ENCODE measurements around the gene TOLLIP.
"Not testable (repeated sequence)": the region's sequence is repeated elsewhere in the genome, so short reads cannot be mapped to it uniquely, and the experiment has no call there.

TOLLIP gene

DNA sequence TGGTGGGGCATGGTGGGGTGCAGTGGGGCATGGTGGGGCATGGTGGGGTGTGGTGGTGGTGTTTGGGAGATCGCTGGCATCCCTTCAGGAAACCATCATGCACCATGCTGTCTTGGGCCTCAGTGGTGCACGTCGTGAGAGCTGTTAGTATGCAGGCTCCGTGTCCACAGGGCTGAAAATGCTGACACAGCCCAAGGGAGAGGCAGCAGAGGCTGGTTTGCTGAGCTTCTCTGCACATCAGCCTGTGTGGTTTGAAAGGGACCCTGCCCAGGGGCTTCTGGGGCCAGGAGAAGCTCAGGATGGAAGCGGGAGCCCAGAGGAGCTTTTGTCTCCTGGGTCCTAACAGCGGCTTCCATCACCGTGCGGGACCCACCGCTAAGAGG, 56.3 kb downstream of the TOLLIP start:
- no peak for DNase-seq (ENCODE audit: low read depth)
- no peak overlapping the region for H3K4me3 ChIP-seq (ENCODE audit: low read depth, low read length)
- TF ChIP-seq, protein P1, sequence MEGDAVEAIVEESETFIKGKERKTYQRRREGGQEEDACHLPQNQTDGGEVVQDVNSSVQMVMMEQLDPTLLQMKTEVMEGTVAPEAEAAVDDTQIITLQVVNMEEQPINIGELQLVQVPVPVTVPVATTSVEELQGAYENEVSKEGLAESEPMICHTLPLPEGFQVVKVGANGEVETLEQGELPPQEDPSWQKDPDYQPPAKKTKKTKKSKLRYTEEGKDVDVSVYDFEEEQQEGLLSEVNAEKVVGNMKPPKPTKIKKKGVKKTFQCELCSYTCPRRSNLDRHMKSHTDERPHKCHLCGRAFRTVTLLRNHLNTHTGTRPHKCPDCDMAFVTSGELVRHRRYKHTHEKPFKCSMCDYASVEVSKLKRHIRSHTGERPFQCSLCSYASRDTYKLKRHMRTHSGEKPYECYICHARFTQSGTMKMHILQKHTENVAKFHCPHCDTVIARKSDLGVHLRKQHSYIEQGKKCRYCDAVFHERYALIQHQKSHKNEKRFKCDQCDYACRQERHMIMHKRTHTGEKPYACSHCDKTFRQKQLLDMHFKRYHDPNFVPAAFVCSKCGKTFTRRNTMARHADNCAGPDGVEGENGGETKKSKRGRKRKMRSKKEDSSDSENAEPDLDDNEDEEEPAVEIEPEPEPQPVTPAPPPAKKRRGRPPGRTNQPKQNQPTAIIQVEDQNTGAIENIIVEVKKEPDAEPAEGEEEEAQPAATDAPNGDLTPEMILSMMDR (IDR thresholded peaks at IDR 0.05; ENCODE audit: insufficient read depth, low read depth, low read length, missing control alignments): no peak

DNA sequence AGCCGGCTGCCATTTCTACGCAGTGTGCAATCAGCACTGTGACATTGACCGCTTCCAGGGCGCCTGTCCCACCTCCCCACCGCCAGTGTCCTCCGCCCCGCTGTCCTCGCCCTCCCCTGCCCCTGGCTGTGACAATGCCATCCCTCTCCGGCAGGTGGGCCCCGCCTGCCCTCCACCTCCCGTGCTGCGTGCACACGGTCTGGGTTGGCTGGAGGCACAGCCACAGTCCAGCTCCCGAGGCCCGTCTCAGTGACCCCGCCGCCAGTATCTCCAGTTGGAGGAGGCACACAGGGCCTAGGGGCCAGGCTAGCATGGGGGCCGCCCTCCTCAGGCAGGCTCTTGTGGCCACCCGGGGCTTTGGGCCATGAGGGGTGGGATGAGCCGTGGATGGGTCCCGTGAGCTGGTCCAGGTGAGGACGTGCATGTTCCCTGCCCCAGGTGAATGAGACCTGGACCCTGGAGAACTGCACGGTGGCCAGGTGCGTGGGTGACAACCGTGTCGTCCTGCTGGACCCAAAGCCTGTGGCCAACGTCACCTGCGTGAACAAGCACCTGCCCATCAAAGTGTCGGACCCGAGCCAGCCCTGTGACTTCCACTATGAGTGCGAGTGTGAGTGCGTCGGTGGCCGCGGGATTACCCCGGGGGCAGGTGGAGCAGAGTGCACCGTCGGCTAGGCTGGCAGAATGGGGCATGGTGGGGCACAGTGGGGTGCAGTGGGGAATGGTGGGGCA, 56.9 kb downstream of the TOLLIP start:
- TF ChIP-seq, protein P1 (IDR thresholded peaks at IDR 0.05; ENCODE audit: insufficient read depth, low read depth, low read length, missing control alignments): no peak
- no peak overlapping the region for H3K4me3 ChIP-seq (ENCODE audit: low read depth, low read length)
- no peak for DNase-seq (ENCODE audit: low read depth)

DNA sequence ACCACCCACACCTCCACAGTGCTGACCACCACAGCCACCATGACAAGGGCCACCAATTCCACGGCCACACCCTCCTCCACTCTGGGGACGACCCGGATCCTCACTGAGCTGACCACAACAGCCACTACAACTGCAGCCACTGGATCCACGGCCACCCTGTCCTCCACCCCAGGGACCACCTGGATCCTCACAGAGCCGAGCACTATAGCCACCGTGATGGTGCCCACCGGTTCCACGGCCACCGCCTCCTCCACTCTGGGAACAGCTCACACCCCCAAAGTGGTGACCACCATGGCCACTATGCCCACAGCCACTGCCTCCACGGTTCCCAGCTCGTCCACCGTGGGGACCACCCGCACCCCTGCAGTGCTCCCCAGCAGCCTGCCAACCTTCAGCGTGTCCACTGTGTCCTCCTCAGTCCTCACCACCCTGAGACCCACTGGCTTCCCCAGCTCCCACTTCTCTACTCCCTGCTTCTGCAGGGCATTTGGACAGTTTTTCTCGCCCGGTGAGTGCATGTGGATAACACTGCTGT, 58.1 kb downstream of the TOLLIP start:
- no peak for DNase-seq (ENCODE audit: low read depth)
- no peak overlapping the region for H3K4me3 ChIP-seq (ENCODE audit: low read depth, low read length)
- TF ChIP-seq, protein P1 (IDR thresholded peaks at IDR 0.05; ENCODE audit: insufficient read depth, low read depth, low read length, missing control alignments): no peak

DNA sequence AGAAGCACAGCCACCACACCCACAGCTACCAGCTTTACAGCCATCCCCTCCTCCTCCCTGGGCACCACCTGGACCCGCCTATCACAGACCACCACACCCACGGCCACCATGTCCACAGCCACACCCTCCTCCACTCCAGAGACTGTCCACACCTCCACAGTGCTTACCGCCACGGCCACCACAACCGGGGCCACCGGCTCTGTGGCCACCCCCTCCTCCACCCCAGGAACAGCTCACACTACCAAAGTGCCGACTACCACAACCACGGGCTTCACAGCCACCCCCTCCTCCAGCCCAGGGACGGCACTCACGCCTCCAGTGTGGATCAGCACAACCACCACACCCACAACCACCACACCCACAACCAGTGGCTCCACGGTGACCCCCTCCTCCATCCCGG, 59.0 kb downstream of the TOLLIP start:
- not testable (repeated sequence) for H3K4me3 ChIP-seq (ENCODE audit: low read depth, low read length); DNase-seq (ENCODE audit: low read depth)

DNA sequence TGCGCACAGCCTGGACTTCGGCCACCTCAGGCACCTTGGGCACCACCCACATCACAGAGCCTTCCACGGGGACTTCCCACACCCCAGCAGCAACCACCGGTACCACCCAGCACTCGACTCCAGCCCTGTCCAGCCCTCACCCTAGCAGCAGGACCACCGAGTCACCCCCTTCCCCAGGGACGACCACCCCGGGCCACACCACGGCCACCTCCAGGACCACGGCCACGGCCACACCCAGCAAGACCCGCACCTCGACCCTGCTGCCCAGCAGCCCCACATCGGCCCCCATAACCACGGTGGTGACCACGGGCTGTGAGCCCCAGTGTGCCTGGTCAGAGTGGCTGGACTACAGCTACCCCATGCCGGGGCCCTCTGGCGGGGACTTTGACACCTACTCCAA, 60.5 kb downstream of the TOLLIP start:
- DNase-seq (ENCODE audit: low read depth); H3K4me3 ChIP-seq (ENCODE audit: low read depth, low read length): not testable (repeated sequence)

DNA sequence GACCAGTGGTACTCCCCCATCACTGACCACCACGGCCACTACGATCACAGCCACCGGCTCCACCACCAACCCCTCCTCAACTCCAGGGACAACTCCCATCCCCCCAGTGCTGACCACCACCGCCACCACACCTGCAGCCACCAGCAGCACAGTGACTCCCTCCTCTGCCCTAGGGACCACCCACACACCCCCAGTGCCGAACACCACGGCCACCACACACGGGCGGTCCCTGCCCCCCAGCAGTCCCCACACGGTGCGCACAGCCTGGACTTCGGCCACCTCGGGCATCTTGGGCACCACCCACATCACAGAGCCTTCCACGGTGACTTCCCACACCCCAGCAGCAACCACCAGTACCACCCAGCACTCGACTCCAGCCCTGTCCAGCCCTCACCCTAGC, 62.4 kb downstream of the TOLLIP start:
- not testable (repeated sequence) for H3K4me3 ChIP-seq (ENCODE audit: low read depth, low read length); DNase-seq (ENCODE audit: low read depth)

DNA sequence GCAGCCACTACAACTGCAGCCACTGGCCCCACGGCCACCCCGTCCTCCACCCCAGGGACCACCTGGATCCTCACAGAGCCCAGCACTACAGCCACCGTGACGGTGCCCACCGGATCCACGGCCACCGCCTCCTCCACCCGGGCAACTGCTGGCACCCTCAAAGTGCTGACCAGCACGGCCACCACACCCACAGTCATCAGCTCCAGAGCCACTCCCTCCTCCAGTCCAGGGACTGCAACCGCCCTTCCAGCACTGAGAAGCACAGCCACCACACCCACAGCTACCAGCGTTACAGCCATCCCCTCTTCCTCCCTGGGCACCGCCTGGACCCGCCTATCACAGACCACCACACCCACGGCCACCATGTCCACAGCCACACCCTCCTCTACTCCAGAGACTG, 63.1 kb downstream of the TOLLIP start:
- not testable (repeated sequence) for DNase-seq (ENCODE audit: low read depth)

DNA sequence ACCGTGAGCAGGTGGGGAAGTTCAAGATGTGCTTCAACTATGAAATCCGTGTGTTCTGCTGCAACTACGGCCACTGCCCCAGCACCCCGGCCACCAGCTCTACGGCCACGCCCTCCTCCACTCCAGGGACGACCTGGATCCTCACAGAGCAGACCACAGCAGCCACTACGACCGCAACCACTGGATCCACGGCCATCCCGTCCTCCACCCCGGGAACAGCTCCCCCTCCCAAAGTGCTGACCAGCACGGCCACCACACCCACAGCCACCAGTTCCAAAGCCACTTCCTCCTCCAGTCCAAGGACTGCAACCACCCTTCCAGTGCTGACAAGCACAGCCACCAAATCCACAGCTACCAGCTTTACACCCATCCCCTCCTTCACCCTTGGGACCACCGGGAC, 63.7 kb downstream of the TOLLIP start:
- not testable (repeated sequence) for DNase-seq (ENCODE audit: low read depth); H3K4me3 ChIP-seq (ENCODE audit: low read depth, low read length)

More for the DNA sequence above, 63.1 kb downstream of the TOLLIP start:
- not testable (repeated sequence) for H3K4me3 ChIP-seq (ENCODE audit: low read depth, low read length)

DNA sequence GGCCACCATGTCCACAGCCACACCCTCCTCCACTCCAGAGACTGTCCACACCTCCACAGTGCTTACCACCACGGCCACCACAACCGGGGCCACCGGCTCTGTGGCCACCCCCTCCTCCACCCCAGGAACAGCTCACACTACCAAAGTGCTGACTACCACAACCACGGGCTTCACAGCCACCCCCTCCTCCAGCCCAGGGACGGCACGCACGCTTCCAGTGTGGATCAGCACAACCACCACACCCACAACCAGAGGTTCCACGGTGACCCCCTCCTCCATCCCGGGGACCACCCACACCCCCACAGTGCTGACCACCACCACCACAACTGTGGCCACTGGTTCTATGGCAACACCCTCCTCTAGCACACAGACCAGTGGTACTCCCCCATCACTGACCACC, 64.9 kb downstream of the TOLLIP start:
- DNase-seq (ENCODE audit: low read depth); H3K4me3 ChIP-seq (ENCODE audit: low read depth, low read length): not testable (repeated sequence)

DNA sequence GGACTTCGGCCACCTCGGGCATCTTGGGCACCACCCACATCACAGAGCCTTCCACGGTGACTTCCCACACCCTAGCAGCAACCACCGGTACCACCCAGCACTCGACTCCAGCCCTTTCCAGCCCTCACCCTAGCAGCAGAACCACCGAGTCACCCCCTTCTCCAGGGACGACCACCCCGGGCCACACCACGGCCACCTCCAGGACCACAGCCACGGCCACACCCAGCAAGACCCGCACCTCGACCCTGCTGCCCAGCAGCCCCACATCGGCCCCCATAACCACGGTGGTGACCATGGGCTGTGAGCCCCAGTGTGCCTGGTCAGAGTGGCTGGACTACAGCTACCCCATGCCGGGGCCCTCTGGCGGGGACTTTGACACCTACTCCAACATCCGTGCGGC, 65.9 kb downstream of the TOLLIP start:
- DNase-seq (ENCODE audit: low read depth); H3K4me3 ChIP-seq (ENCODE audit: low read depth, low read length): not testable (repeated sequence)

DNA sequence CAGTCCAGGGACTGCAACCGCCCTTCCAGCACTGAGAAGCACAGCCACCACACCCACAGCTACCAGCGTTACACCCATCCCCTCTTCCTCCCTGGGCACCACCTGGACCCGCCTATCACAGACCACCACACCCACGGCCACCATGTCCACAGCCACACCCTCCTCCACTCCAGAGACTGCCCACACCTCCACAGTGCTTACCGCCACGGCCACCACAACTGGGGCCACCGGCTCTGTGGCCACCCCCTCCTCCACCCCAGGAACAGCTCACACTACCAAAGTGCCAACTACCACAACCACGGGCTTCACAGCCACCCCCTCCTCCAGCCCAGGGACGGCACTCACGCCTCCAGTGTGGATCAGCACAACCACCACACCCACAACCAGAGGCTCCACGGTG, 66.7 kb downstream of the TOLLIP start:
- not testable (repeated sequence) for DNase-seq (ENCODE audit: low read depth); H3K4me3 ChIP-seq (ENCODE audit: low read depth, low read length)
